ENCODE data around the gene NOS1.

NOS1 gene

GRCh38 chr12:117328556-117329100 is 32.8 kb downstream of the NOS1 start:
- DNase-seq = no peak

GRCh38 chr12:117322428-117322827 is 39.0 kb downstream of the NOS1 start:
- no peak for DNase-seq

GRCh38 chr12:117321572-117321971 is 39.9 kb downstream of the NOS1 start:
- no peak for DNase-seq

- no peak for DNase-seq
These were observed 42.8 kb downstream of the NOS1 start for GRCh38 chr12:117318591-117318990.

GRCh38 chr12:117316336-117316735 is 45.1 kb downstream of the NOS1 start:
- no peak for DNase-seq

- no peak for DNase-seq
These were observed 47.5 kb downstream of the NOS1 start for GRCh38 chr12:117313926-117314325.

- no peak for DNase-seq
These were observed 48.7 kb downstream of the NOS1 start for GRCh38 chr12:117312770-117313169.

GRCh38 chr12:117309276-117309925 is 52.0 kb downstream of the NOS1 start:
- DNase-seq = no peak

GRCh38 chr12:117300174-117300573 is 61.3 kb downstream of the NOS1 start:
- no peak for DNase-seq

GRCh38 chr12:117298648-117299225 is 62.7 kb downstream of the NOS1 start:
- no peak for DNase-seq

GRCh38 chr12:117298191-117298590 is 63.2 kb downstream of the NOS1 start:
- no peak for DNase-seq

- DNase-seq = no peak
These were observed 67.2 kb downstream of the NOS1 start for GRCh38 chr12:117294189-117294603.

GRCh38 chr12:117293510-117293909 is 67.9 kb downstream of the NOS1 start:
- DNase-seq = no peak

- DNase-seq = no peak
These were observed 68.7 kb downstream of the NOS1 start for GRCh38 chr12:117292688-117293087.

- peak; percentile 20 for DNase-seq
These were observed 77.3 kb downstream of the NOS1 start for GRCh38 chr12:117284140-117284539.

- DNase-seq = no peak
These were observed 78.9 kb downstream of the NOS1 start for GRCh38 chr12:117282490-117282889.

GRCh38 chr12:117280019-117280680 is 81.3 kb downstream of the NOS1 start:
- no peak for DNase-seq

- no peak for DNase-seq
These were observed 81.8 kb downstream of the NOS1 start for GRCh38 chr12:117279606-117280005.

- no peak for DNase-seq
These were observed 83.6 kb downstream of the NOS1 start for GRCh38 chr12:117277875-117278274.

GRCh38 chr12:117273091-117273490 is 88.3 kb downstream of the NOS1 start:
- DNase-seq = no peak

- DNase-seq = no peak
These were observed 88.7 kb downstream of the NOS1 start for GRCh38 chr12:117272690-117273089.

- no peak for DNase-seq
These were observed 98.7 kb downstream of the NOS1 start for GRCh38 chr12:117262749-117263148.

GRCh38 chr12:117261247-117261646 is 100.2 kb downstream of the NOS1 start:
- no peak for DNase-seq

GRCh38 chr12:117255386-117255785 is 106.0 kb downstream of the NOS1 start:
- DNase-seq = no peak

All from NCI-H146 (cell line).